ENCODE measurements around the gene C5AR1. TPM values are rescaled to one million over a fixed set of nuclear protein-coding genes. Genes with fewer than 3 reads are reported as not detected.
A peak's percentile ranks its signal among the peaks of the same experiment; 100 is the strongest.
"Not testable (repeated sequence)": the region's sequence is repeated elsewhere in the genome, so short reads cannot be mapped to it uniquely, and the experiment has no call there.

Gene C5AR1
- total RNA-seq, 1 donor from 2014 or later = 3.7 TPM

- peak; percentile 87 for TF ChIP-seq CTCF (IDR thresholded peaks at IDR 0.05)
- H3K27ac Mint-ChIP-seq (ENCODE audit: unreplicated experiment) = no peak overlapping the region
- no peak for DNase-seq (ENCODE audit: low spot score)
- H3K4me3 Mint-ChIP-seq (ENCODE audit: unreplicated experiment) = no peak overlapping the region
- H3K9me3 Mint-ChIP-seq (ENCODE audit: low read depth) = no peaks in the 10 kb centered on the region
- H3K4me1 Mint-ChIP-seq (ENCODE audit: low read depth) = no peaks in the 10 kb centered on the region
- no peaks in the 10 kb centered on the region for H3K27me3 Mint-ChIP-seq (ENCODE audit: low read depth)
- peaks cover 4% of the 10 kb centered on the region for H3K36me3 Mint-ChIP-seq (ENCODE audit: low read depth)
These were observed 13.6 kb upstream of the C5AR1 start for GRCh38 chr19:47296036-47296435.

DNA sequence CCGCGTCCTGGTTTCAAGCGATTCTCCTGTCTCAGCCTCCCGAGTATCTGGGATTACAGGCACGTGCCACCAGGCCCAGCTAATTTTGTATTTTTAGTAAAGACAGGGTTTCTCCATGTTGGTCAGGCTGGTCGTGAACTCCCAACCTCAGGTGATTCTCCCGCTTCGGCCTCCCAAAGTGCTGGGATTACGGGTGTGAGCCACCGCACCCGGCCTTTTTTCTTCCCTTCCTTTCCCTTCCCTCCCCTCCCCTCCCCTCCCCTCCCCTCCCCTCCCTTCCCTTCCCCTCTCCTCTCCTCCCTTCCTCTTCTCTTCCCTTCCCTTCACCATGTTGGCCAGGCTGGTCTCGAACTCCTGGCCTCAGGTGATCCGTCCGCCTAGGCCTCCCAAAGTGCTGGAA lies 8.8 kb upstream of the C5AR1 start:
- not testable (repeated sequence) for DNase-seq (ENCODE audit: low spot score); H3K36me3 Mint-ChIP-seq (ENCODE audit: low read depth); H3K27me3 Mint-ChIP-seq (ENCODE audit: low read depth); H3K4me1 Mint-ChIP-seq (ENCODE audit: low read depth); H3K9me3 Mint-ChIP-seq (ENCODE audit: low read depth); H3K4me3 Mint-ChIP-seq (ENCODE audit: unreplicated experiment); H3K27ac Mint-ChIP-seq (ENCODE audit: unreplicated experiment)

GRCh38 chr19:47302249-47302648 lies 7.4 kb upstream of the C5AR1 start:
- Mint-ChIP-seq H3K4me3 (ENCODE audit: unreplicated experiment) (no peak overlapping the region), H3K4me1 (ENCODE audit: low read depth) (peaks cover 13% of the 10 kb centered on the region), H3K36me3 (ENCODE audit: low read depth) (no peaks in the 10 kb centered on the region), H3K9me3 (ENCODE audit: low read depth) (no peaks in the 10 kb centered on the region), H3K27me3 (ENCODE audit: low read depth) (no peaks in the 10 kb centered on the region), H3K27ac (ENCODE audit: unreplicated experiment) (no peak overlapping the region)
- no peak for DNase-seq (ENCODE audit: low spot score)
- TF ChIP-seq CTCF (IDR thresholded peaks at IDR 0.05) = no peak

DNA sequence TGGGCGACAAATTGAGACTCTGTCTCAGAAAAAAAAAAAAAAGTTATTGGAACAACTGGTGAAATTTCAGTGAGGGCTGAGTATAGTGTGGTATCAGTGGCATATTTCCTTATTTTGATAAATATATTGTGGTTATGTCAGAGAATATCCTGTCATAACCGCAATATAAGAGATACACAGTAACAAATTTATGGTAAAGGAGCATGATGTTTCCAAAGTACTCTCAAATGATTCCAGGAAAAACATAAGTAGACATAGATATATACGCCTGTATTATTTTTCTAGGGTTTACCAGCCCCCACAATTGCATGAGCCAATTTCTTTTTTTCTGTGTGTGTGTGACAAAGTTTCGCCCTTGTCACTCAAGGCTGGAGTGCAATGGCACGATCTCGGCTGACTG lies 5.7 kb upstream of the C5AR1 start:
- Mint-ChIP-seq H3K9me3 (ENCODE audit: low read depth) (no peaks in the 10 kb centered on the region), H3K4me3 (ENCODE audit: unreplicated experiment) (no peak overlapping the region), H3K27ac (ENCODE audit: unreplicated experiment) (no peak overlapping the region), H3K4me1 (ENCODE audit: low read depth) (peaks cover 16% of the 10 kb centered on the region), H3K27me3 (ENCODE audit: low read depth) (no peaks in the 10 kb centered on the region), H3K36me3 (ENCODE audit: low read depth) (no peaks in the 10 kb centered on the region)
- TF ChIP-seq CTCF (IDR thresholded peaks at IDR 0.05) = no peak
- DNase-seq (ENCODE audit: low spot score) = no peak

DNA sequence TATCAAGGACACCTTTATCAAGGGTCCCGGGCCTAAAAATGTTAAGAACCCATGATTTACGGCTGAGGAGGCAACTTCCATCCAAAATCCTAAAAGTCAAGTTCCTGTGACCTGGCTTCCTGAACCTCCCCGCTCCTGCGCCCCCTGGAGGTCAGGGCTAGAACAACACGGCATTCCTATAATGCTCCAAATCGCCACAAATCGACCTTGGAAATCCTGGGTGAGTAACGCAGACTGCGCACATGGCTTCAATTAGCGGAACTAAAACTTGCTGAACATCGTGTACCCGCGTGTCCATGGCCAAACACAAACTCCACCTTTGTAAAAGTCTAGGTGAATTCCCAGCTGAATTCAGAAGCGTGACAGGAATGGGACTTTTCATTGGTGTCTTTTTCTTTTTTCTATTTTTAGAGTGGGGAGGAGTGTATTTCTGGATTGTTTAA lies 4.3 kb upstream of the C5AR1 start:
- Mint-ChIP-seq H3K27ac (ENCODE audit: unreplicated experiment) (peak overlapping the region; percentile 59), H3K36me3 (ENCODE audit: low read depth) (no peaks in the 10 kb centered on the region), H3K4me1 (ENCODE audit: low read depth) (peaks cover 21% of the 10 kb centered on the region), H3K9me3 (ENCODE audit: low read depth) (no peaks in the 10 kb centered on the region), H3K27me3 (ENCODE audit: low read depth) (no peaks in the 10 kb centered on the region), H3K4me3 (ENCODE audit: unreplicated experiment) (peak overlapping the region; percentile 21)
- peak; percentile 98 for TF ChIP-seq CTCF (IDR thresholded peaks at IDR 0.05)
- DNase-seq (ENCODE audit: low spot score) = no peak

GRCh38 chr19:47306303-47306702 lies 3.4 kb upstream of the C5AR1 start:
- TF ChIP-seq CTCF (IDR thresholded peaks at IDR 0.05) = no peak
- no peaks in the 10 kb centered on the region for H3K9me3 Mint-ChIP-seq (ENCODE audit: low read depth)
- H3K36me3 Mint-ChIP-seq (ENCODE audit: low read depth) = no peaks in the 10 kb centered on the region
- DNase-seq (ENCODE audit: low spot score) = no peak
- peaks cover 29% of the 10 kb centered on the region for H3K4me1 Mint-ChIP-seq (ENCODE audit: low read depth)
- no peak overlapping the region for H3K4me3 Mint-ChIP-seq (ENCODE audit: unreplicated experiment)
- H3K27me3 Mint-ChIP-seq (ENCODE audit: low read depth) = no peaks in the 10 kb centered on the region
- H3K27ac Mint-ChIP-seq (ENCODE audit: unreplicated experiment) = peak overlapping the region; percentile 39
